IMR-90 (cell line): ENCODE results near the gene ANKRD34B.

Experiments used
- CEBPB ChIP-seq: IDR thresholded peaks from 2 replicates; pipeline ENCODE4 v1.6.1; 2012; ENCODE audit warnings: low read depth, low read length, improper control_type of control experiment
- MAFK ChIP-seq: IDR thresholded peaks from 2 replicates; pipeline ENCODE4 v1.6.1; 2012; ENCODE audit warnings: low read depth, low read length, improper control_type of control experiment
- MAZ ChIP-seq: IDR thresholded peaks from 2 replicates; pipeline ENCODE4 v1.6.1; 2012; ENCODE audit warnings: low read depth, mild to moderate bottlenecking, low read length, improper control_type of control experiment, moderate library complexity, borderline replicate concordance
- MXI1 ChIP-seq: IDR thresholded peaks from 2 replicates; pipeline ENCODE4 v1.6.1; 2012; ENCODE audit warnings: low read depth, mild to moderate bottlenecking, low read length, moderate library complexity, borderline replicate concordance
- POLR2A ChIP-seq: IDR thresholded peaks from 2 replicates; pipeline ENCODE4 v1.6.1; 2012; ENCODE audit warnings: mild to moderate bottlenecking, low read depth, low read length
- RCOR1 ChIP-seq: IDR thresholded peaks from 2 replicates; pipeline ENCODE4 v1.6.1; 2012; ENCODE audit warnings: mild to moderate bottlenecking, low read length, improper control_type of control experiment; ENCODE audit not compliant: insufficient replicate concordance
- RFX5 ChIP-seq: IDR thresholded peaks from 2 replicates; pipeline ENCODE4 v1.8.0; 2012; ENCODE audit warnings: low read depth, mild to moderate bottlenecking, low read length, moderate library complexity
- SMC3 ChIP-seq: fragments of 150-350 bp; IDR thresholded peaks from 2 replicates; pipeline ENCODE4 v1.6.1; 2016; ENCODE audit warnings: low read depth, mild to moderate bottlenecking, antibody characterized with exemption, low read length, moderate library complexity
- TF ChIP-seq, protein P1 (sequence below): conservative IDR thresholded peaks from 2 replicates; pipeline ENCODE4 v1.5.1; 2012; ENCODE audit warnings: mild to moderate bottlenecking, low read depth, low read length, improper control_type of control experiment

- TF ChIP-seq, protein P1, sequence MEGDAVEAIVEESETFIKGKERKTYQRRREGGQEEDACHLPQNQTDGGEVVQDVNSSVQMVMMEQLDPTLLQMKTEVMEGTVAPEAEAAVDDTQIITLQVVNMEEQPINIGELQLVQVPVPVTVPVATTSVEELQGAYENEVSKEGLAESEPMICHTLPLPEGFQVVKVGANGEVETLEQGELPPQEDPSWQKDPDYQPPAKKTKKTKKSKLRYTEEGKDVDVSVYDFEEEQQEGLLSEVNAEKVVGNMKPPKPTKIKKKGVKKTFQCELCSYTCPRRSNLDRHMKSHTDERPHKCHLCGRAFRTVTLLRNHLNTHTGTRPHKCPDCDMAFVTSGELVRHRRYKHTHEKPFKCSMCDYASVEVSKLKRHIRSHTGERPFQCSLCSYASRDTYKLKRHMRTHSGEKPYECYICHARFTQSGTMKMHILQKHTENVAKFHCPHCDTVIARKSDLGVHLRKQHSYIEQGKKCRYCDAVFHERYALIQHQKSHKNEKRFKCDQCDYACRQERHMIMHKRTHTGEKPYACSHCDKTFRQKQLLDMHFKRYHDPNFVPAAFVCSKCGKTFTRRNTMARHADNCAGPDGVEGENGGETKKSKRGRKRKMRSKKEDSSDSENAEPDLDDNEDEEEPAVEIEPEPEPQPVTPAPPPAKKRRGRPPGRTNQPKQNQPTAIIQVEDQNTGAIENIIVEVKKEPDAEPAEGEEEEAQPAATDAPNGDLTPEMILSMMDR = no peak
- TF ChIP-seq MAZ (no peak), MXI1 (no peak), RFX5 (no peak), CEBPB (no peak), POLR2A (no peak), RCOR1 (no peak), SMC3 (no peak), MAFK (no peak)
Measured at GRCh38 chr5:80600943-80601693, 31.0 kb upstream of the ANKRD34B start.
